H9 (cell line): ENCODE data around the gene RAB40B. TPM values are rescaled to one million over a fixed set of nuclear protein-coding genes. Genes with fewer than 3 reads are reported as not detected.

Source experiments
- DNase-seq: peaks from one replicate; pipeline ENCODE4 v3.0.0-alpha.2; 2017
- H2AFZ ChIP-seq: one replicate; pipeline ENCODE4 v1.6.1; 2013; ENCODE audit warnings: mild to moderate bottlenecking, low read length, control low read depth, moderate library complexity
- H2AK5ac ChIP-seq: 2 replicates; pipeline ENCODE4 v1.6.1; 2013; ENCODE audit warnings: low read length, control low read depth, mixed read lengths; ENCODE audit not compliant: insufficient read length
- H2BK120ac ChIP-seq: one replicate; pipeline ENCODE4 v1.6.1; 2013; ENCODE audit warnings: low read depth, mild to moderate bottlenecking, low read length, control low read depth, inconsistent platforms; ENCODE audit not compliant: poor library complexity, severe bottlenecking
- H2BK12ac ChIP-seq: 2 replicates; pipeline ENCODE4 v1.6.1; 2013; ENCODE audit warnings: low read length, control low read depth, mixed read lengths, low read depth; ENCODE audit not compliant: insufficient read length
- H2BK15ac ChIP-seq: 2 replicates; pipeline ENCODE4 v1.6.1; 2013; ENCODE audit warnings: low read depth, low read length, control low read depth
- H2BK20ac ChIP-seq: one replicate; pipeline ENCODE4 v1.6.1; 2013; ENCODE audit warnings: low read depth, mild to moderate bottlenecking, low read length, control low read depth, inconsistent platforms; ENCODE audit not compliant: poor library complexity, severe bottlenecking
- H2BK5ac ChIP-seq: 2 replicates; pipeline ENCODE4 v1.6.1; 2013; ENCODE audit warnings: low read length, control low read depth, mixed read lengths; ENCODE audit not compliant: insufficient read length
- H3K14ac ChIP-seq: 2 replicates; pipeline ENCODE4 v1.6.1; 2013; ENCODE audit warnings: low read length, control low read depth; ENCODE audit not compliant: insufficient read depth
- H3K18ac ChIP-seq: 2 replicates; pipeline ENCODE4 v1.6.1; 2013; ENCODE audit warnings: low read depth, mild to moderate bottlenecking, mixed read lengths, low read length, control low read depth; ENCODE audit not compliant: insufficient read length
- H3K23ac ChIP-seq: 2 replicates; pipeline ENCODE4 v1.6.1; 2013; ENCODE audit warnings: low read length, control low read depth, mixed read lengths, low read depth; ENCODE audit not compliant: insufficient read length
- H3K23me2 ChIP-seq: 2 replicates; pipeline ENCODE4 v1.6.1; 2013; ENCODE audit warnings: low read depth, mild to moderate bottlenecking, mixed read lengths, low read length, control low read depth; ENCODE audit not compliant: insufficient read length, poor library complexity, severe bottlenecking
- H3K27ac ChIP-seq: 2 replicates; pipeline ENCODE4 v1.5.1; 2013; ENCODE audit warnings: low read length, control low read depth, mixed read lengths, low read depth; ENCODE audit not compliant: insufficient read length
- H3K27me3 ChIP-seq: 2 replicates; pipeline ENCODE4 v1.6.1; 2013; ENCODE audit warnings: low read length, control low read depth, inconsistent platforms; ENCODE audit not compliant: insufficient read depth
- H3K4ac ChIP-seq: 2 replicates; pipeline ENCODE4 v1.6.1; 2013; ENCODE audit warnings: low read depth, mild to moderate bottlenecking, control low read depth, inconsistent platforms, low read length, moderate library complexity
- H3K4me1 ChIP-seq: 2 replicates; pipeline ENCODE4 v1.6.1; 2013; ENCODE audit warnings: low read length, control low read depth, inconsistent platforms; ENCODE audit not compliant: insufficient read depth
- H3K4me2 ChIP-seq: 2 replicates; pipeline ENCODE4 v1.6.1; 2013; ENCODE audit warnings: low read length, control low read depth, mixed read lengths; ENCODE audit not compliant: insufficient read length, insufficient read depth
- H3K56ac ChIP-seq: 2 replicates; pipeline ENCODE4 v1.6.1; 2013; ENCODE audit warnings: low read depth, mild to moderate bottlenecking, mixed read lengths, low read length, control low read depth; ENCODE audit not compliant: insufficient read length
- H3K79me1 ChIP-seq: 2 replicates; pipeline ENCODE4 v1.6.1; 2013; ENCODE audit warnings: low read depth, mild to moderate bottlenecking, moderate library complexity, low read length, control low read depth, inconsistent platforms; ENCODE audit not compliant: insufficient read depth, poor library complexity, severe bottlenecking
- H3K79me2 ChIP-seq: 2 replicates; pipeline ENCODE4 v1.6.1; 2013; ENCODE audit warnings: low read length, control low read depth, inconsistent platforms; ENCODE audit not compliant: insufficient read depth
- H3K9ac ChIP-seq: 2 replicates; pipeline ENCODE4 v1.6.1; 2013; ENCODE audit warnings: low read length, control low read depth, mixed read lengths; ENCODE audit not compliant: insufficient read length; ENCODE audit errors: extremely low read depth
- H3K9me3 ChIP-seq: one replicate; pipeline ENCODE4 v1.6.1; 2013; ENCODE audit warnings: low read depth, low read length, inconsistent platforms; ENCODE audit not compliant: control insufficient read depth
- H3T11ph ChIP-seq: one replicate; pipeline ENCODE4 v1.6.1; 2013; ENCODE audit warnings: mild to moderate bottlenecking, low read length, control low read depth, inconsistent platforms
- H4K20me1 ChIP-seq: one replicate; pipeline ENCODE4 v1.6.1; 2013; ENCODE audit not compliant: control insufficient read depth, insufficient read length, insufficient read depth
- H4K5ac ChIP-seq: 2 replicates; pipeline ENCODE4 v1.6.1; 2013; ENCODE audit warnings: low read depth, mild to moderate bottlenecking, mixed read lengths, low read length, control low read depth; ENCODE audit not compliant: insufficient read length
- H4K8ac ChIP-seq: replicated peaks from 2 replicates; pipeline ENCODE4 v1.6.1; 2013; ENCODE audit warnings: low read length, control low read depth, mixed read lengths, low read depth; ENCODE audit not compliant: insufficient read length
- H4K91ac ChIP-seq: 2 replicates; pipeline ENCODE4 v1.6.1; 2013; ENCODE audit warnings: low read depth, mild to moderate bottlenecking, moderate library complexity, mixed read lengths, low read length, control low read depth; ENCODE audit not compliant: insufficient read length
- H3K27ac Mint-ChIP-seq, 3 experiments: 2 replicates in 2 of 3; 3 replicates in 1 of 3; pipeline ENCODE4 v1.8.0; 2020 to 2021; ENCODE audit warnings: mixed read lengths in 3 of 3, mild to moderate bottlenecking in 1 of 3, moderate library complexity in 1 of 3
- H3K27me3 Mint-ChIP-seq: 2 replicates; pipeline ENCODE4 v1.8.0; 2021; ENCODE audit warnings: low read depth, mild to moderate bottlenecking, moderate library complexity, mixed read lengths
- H3K36me3 Mint-ChIP-seq, 3 experiments: 2 replicates in 2 of 3; 3 replicates in 1 of 3; pipeline ENCODE4 v1.8.0; 2020 to 2021; ENCODE audit warnings: low read depth in 3 of 3, mixed read lengths in 3 of 3; ENCODE audit not compliant: insufficient read depth in 1 of 3
- H3K4me1 Mint-ChIP-seq, 2 experiments: 2 replicates each; pipeline ENCODE4 v1.8.0; 2020; ENCODE audit warnings: mixed read lengths in 2 of 2
- H3K4me3 Mint-ChIP-seq, 2 experiments: 2 replicates in 1 of 2; 3 replicates in 1 of 2; pipeline ENCODE4 v1.8.0; 2020 to 2021; ENCODE audit warnings: mild to moderate bottlenecking in 2 of 2, mixed read lengths in 2 of 2, moderate library complexity in 1 of 2
- H3K9me3 Mint-ChIP-seq, 2 experiments: 2 replicates in 1 of 2; 3 replicates in 1 of 2; pipeline ENCODE4 v1.8.0; 2020; ENCODE audit warnings: mild to moderate bottlenecking in 2 of 2, mixed read lengths in 2 of 2, moderate library complexity in 1 of 2
- WGBS: extraction: QIAGEN DNeasy Blood & Tissue Kit; methylation state at CpG from one replicate; pipeline ENCODE4 v1.1.7; 2013; ENCODE audit warnings: missing lambda C conversion rate, low lambda C conversion rate, mixed read lengths; ENCODE audit not compliant: insufficient read length; ENCODE audit errors: extremely low coverage; 5-methylcytosine and 5-hydroxymethylcytosine counted together
- total RNA-seq: library from RNA; stranded (reverse); gene quantifications from 2 replicates; pipeline ENCODE4 v1.2.1, GENCODE V29; 2021
- TF ChIP-seq, protein P1 (sequence below): fragments of 200-600 bp; sonication (generic); conservative IDR thresholded peaks from 3 replicates; pipeline ENCODE4 v1.8.0; 2021; ENCODE audit warnings: antibody characterized with exemption, mild to moderate bottlenecking

Gene RAB40B
- total RNA-seq, 1 experiment from 2014 or later = 3.5 TPM

DNA sequence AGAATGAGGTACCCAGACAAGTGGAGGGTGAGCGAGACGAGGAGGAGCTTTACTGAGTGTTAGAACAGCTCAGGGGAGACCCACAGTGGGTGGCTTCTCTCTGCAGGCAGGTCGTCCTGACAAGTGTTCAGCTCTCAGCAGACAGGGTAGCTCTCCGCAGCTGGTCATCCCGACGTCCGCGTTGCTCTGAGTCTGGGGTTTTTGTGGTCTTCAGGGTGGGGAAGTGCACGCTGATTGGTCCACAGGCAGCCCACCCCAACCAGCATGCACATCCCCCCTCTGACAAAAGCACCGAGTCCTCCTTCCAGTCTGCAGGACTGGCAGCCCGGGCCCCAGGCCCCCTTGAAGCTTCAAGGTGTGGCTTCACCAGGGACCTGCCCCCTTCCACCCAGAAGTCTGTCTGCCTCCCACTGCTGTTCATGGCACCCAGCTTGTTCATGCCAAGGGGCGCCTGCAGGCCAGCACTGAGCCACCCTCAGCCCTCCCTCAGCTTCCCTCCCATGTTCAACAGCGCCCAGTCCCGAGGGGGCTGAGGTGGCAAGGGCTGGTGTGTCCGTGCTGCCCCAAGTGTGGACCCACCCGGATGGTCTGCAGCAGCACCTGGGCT lies 30.4 kb downstream of the RAB40B start:
- no peak overlapping the region for H3K4me2 ChIP-seq
- Mint-ChIP-seq H3K9me3 (peaks cover 0 to 3% of the 10 kb centered on the region in 2 experiments; a peak in 1 of 5 replicates), H3K36me3 (no peaks in the 10 kb centered on the region), H3K27ac (peak overlapping the region in 2 of 3 experiments; percentile 78 to 94; a peak in 3 of 7 replicates), H3K27me3 (peaks cover 4% of the 10 kb centered on the region), H3K4me3 (0 out of 5 replicates have a peak overlapping the region, but pooled peaks of 1 of the 2 experiments have one; percentile 34), H3K4me1 (peaks cover 6 to 14% of the 10 kb centered on the region in 2 experiments)
- no peak overlapping the region for H2BK15ac ChIP-seq
- H2BK120ac ChIP-seq = no peak overlapping the region
- no peak overlapping the region for H4K8ac ChIP-seq
- no peak overlapping the region for H3K18ac ChIP-seq
- H3K9ac ChIP-seq = no peak overlapping the region
- no peaks in the 10 kb centered on the region for H3K79me2 ChIP-seq
- H3K79me1 ChIP-seq = no peaks in the 10 kb centered on the region
- no CpG with 5 or more reads among the region's 16 CpGs for WGBS
- no peak overlapping the region for H3K56ac ChIP-seq
- H2BK5ac ChIP-seq = no peak overlapping the region
- no peak overlapping the region for H4K5ac ChIP-seq
- H3T11ph ChIP-seq = no peak overlapping the region
- H2BK12ac ChIP-seq = no peak overlapping the region
- H4K91ac ChIP-seq = no peak overlapping the region
- TF ChIP-seq, protein P1, sequence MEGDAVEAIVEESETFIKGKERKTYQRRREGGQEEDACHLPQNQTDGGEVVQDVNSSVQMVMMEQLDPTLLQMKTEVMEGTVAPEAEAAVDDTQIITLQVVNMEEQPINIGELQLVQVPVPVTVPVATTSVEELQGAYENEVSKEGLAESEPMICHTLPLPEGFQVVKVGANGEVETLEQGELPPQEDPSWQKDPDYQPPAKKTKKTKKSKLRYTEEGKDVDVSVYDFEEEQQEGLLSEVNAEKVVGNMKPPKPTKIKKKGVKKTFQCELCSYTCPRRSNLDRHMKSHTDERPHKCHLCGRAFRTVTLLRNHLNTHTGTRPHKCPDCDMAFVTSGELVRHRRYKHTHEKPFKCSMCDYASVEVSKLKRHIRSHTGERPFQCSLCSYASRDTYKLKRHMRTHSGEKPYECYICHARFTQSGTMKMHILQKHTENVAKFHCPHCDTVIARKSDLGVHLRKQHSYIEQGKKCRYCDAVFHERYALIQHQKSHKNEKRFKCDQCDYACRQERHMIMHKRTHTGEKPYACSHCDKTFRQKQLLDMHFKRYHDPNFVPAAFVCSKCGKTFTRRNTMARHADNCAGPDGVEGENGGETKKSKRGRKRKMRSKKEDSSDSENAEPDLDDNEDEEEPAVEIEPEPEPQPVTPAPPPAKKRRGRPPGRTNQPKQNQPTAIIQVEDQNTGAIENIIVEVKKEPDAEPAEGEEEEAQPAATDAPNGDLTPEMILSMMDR = no peak
- DNase-seq = no peak
- H3K9me3 ChIP-seq = no peaks in the 10 kb centered on the region
- no peak overlapping the region for H3K4ac ChIP-seq
- H3K14ac ChIP-seq = no peak overlapping the region
- no peaks in the 10 kb centered on the region for H3K23me2 ChIP-seq
- no peak overlapping the region for H2BK20ac ChIP-seq
- no peak overlapping the region for H2AFZ ChIP-seq
- H3K27ac ChIP-seq = no peak overlapping the region
- H3K27me3 ChIP-seq = no peaks in the 10 kb centered on the region
- no peaks in the 10 kb centered on the region; the same call in 1 of the 2 replicates for H3K4me1 ChIP-seq
- H4K20me1 ChIP-seq = no peaks in the 10 kb centered on the region
- H2AK5ac ChIP-seq = no peak overlapping the region
- no peak overlapping the region for H3K23ac ChIP-seq
